Epithelial cell of prostate (primary cell): ENCODE measurements around the gene CRACDL.
"Not testable (repeated sequence)": the region's sequence is repeated elsewhere in the genome, so short reads cannot be mapped to it uniquely, and the experiment has no call there.

Experiments used
- DNase-seq: peaks from one replicate; pipeline ENCODE4 v3.0.0-alpha.2; 2011; ENCODE audit warnings: low read depth, low spot score
- H3K27ac ChIP-seq: fragments of 450-650 bp; 2 replicates; pipeline ENCODE4 v1.5.1; 2017; ENCODE audit warnings: mild to moderate bottlenecking

CRACDL gene

GRCh38 chr2:98761909-98762308 lies 174.1 kb downstream of the CRACDL start:
- H3K27ac ChIP-seq, result peak overlapping the region; percentile 16
- no peak for DNase-seq

GRCh38 chr2:98761267-98761781 lies 174.7 kb downstream of the CRACDL start:
- peak overlapping the region; percentile 16 for H3K27ac ChIP-seq
- no peak for DNase-seq

GRCh38 chr2:98759827-98760625 lies 176.0 kb downstream of the CRACDL start:
- DNase-seq, result no peak
- H3K27ac ChIP-seq, result no peak overlapping the region

- H3K27ac ChIP-seq, result no peak overlapping the region
- no peak for DNase-seq
These were observed 176.7 kb downstream of the CRACDL start for GRCh38 chr2:98759338-98759737.

GRCh38 chr2:98757904-98758421 lies 178.1 kb downstream of the CRACDL start:
- peak; percentile 91 for DNase-seq
- peak overlapping the region; percentile 61 for H3K27ac ChIP-seq

GRCh38 chr2:98753801-98754200 lies 182.2 kb downstream of the CRACDL start:
- H3K27ac ChIP-seq, result no peak overlapping the region
- DNase-seq, result no peak

GRCh38 chr2:98752711-98753110 lies 183.3 kb downstream of the CRACDL start:
- not testable (repeated sequence) for DNase-seq, H3K27ac ChIP-seq

- H3K27ac ChIP-seq, result no peak overlapping the region
- DNase-seq, result no peak
These were observed 184.3 kb downstream of the CRACDL start for GRCh38 chr2:98751748-98752147.

- DNase-seq, result no peak
- H3K27ac ChIP-seq, result no peak overlapping the region
These were observed 185.3 kb downstream of the CRACDL start for GRCh38 chr2:98750593-98751282.

- DNase-seq, result no peak
- H3K27ac ChIP-seq, result no peak overlapping the region
These were observed 187.0 kb downstream of the CRACDL start for GRCh38 chr2:98749066-98749450.

- H3K27ac ChIP-seq, result no peak overlapping the region
- no peak for DNase-seq
These were observed 187.5 kb downstream of the CRACDL start for GRCh38 chr2:98748292-98749065.

- H3K27ac ChIP-seq, result no peak overlapping the region
- DNase-seq, result no peak
These were observed 188.1 kb downstream of the CRACDL start for GRCh38 chr2:98747888-98748287.

GRCh38 chr2:98746426-98746825 lies 189.6 kb downstream of the CRACDL start:
- H3K27ac ChIP-seq, result no peak overlapping the region
- no peak for DNase-seq

GRCh38 chr2:98744595-98744994 lies 191.4 kb downstream of the CRACDL start:
- H3K27ac ChIP-seq, result no peak overlapping the region
- no peak for DNase-seq
